Gastroesophageal sphincter (tissue), 3 donors: ENCODE results near the gene SEZ6L2.
"Not testable (repeated sequence)": the region's sequence is repeated elsewhere in the genome, so short reads cannot be mapped to it uniquely, and the experiment has no call there.

Experiments
- CTCF ChIP-seq, 4 experiments: fragments of 200-600 bp in 2 of 4; fragments of 450-650 bp in 2 of 4; sonication (generic) in 1 of 4; IDR thresholded peaks; one replicate each; pipeline ENCODE4 v1.5.1; 2017 to 2019; ENCODE audit warnings: antibody characterized with exemption in 4 of 4, mild to moderate bottlenecking in 2 of 4, moderate library complexity in 2 of 4
- POLR2A ChIP-seq, 2 donors: fragments of 450-650 bp; IDR thresholded peaks; one replicate each; pipeline ENCODE4 v1.6.1; 2017; ENCODE audit warnings: antibody characterized with exemption in 2 of 2, mild to moderate bottlenecking in 2 of 2, moderate library complexity in 1 of 2
- POLR2AphosphoS5 ChIP-seq: sonication (generic); formaldehyde crosslinking; IDR thresholded peaks from one replicate; pipeline ENCODE4 v1.6.1; 2017; ENCODE audit warnings: antibody characterized with exemption

- not testable (repeated sequence) for TF ChIP-seq CTCF (IDR thresholded peaks at IDR 0.05); POLR2A (IDR thresholded peaks at IDR 0.05); POLR2AphosphoS5
These were observed 10.5 kb upstream of the SEZ6L2 start for GRCh38 chr16:29909851-29910250.
